NCI-H510A treated with DMSO at 0.1 percent for 48 hours (cell line): ENCODE measurements around the gene BCHE.
"Not testable (repeated sequence)": the region's sequence is repeated elsewhere in the genome, so short reads cannot be mapped to it uniquely, and the experiment has no call there.

Source experiments
- DNase-seq: peaks from one replicate; lab custom pipeline; 2025; lab: John Stamatoyannopoulos, UW

BCHE gene

GRCh38 chr3:165816209-165816608 is 21.0 kb downstream of the BCHE start:
- DNase-seq: no peak

DNA sequence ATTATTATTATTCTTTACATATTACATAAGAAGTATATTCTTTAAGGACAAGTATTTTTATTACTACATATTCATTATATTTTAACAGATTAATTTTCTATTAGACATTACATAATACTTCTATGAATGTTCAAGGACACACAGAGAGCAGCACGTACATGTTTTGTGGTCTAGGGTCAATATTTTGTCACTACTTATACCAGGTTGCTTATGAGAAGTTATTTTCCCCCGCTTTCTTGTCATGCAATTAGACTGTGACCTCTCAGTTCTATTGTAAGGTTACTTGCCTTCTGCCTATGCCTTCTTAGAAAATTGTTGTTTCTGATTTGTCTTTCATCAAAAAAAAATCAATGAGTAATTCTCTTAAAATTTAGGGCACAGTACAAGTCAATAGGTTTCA is 21.5 kb downstream of the BCHE start:
- DNase-seq: no peak

GRCh38 chr3:165814380-165814779 is 22.8 kb downstream of the BCHE start:
- no peak for DNase-seq

GRCh38 chr3:165807937-165808336 is 29.3 kb downstream of the BCHE start:
- not testable (repeated sequence) for DNase-seq

DNA sequence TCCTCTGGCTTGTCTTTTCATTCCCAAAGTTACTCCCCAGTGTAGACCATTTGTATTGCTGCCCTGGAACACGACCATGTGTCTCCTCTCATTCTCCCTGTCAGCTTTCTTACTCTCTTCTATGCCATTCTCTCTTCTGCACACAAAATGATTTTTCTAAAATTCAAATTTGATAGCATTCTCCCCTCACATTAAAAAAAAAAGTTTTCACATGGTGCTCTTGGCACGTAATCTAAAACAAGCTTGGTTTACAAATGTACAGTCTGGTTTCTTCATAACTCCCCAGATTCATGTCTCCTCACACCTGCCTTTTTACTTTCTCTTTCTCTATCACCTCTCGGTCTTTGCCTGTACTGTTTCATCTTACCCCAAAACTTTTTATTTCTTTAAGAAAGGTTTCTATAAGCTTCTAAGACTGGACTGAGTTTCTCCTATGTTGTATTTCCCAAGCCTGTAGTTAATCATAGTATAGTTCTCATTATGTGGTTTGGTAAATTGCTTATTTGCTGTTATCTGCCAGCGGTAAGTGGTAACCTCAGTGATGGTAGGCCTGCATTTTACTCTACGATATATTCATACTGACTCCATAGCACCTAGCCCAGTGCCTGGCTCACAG is 31.2 kb downstream of the BCHE start:
- no peak for DNase-seq

- no peak for DNase-seq
Observed at GRCh38 chr3:165803471-165803870, 33.8 kb downstream of the BCHE start.

DNA sequence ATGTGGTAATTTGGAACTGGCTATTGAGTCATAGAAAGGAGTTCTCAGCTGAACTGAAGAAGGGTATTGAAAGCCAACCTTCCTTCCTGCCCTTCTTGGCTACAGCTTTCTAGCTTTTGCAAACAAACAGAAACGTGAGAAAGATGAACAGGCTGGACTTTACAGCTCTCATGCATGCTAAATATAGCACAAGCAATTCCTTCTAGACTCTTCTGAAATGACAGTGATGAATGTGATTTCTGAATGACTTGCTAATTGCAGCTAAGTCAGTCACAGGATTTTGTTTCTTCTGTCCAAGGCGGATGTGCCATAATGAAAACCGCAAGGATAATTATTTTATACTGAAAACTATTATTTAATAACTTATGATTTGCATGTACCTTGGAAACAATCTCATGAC is 36.3 kb downstream of the BCHE start:
- peak; percentile 31 for DNase-seq

DNA sequence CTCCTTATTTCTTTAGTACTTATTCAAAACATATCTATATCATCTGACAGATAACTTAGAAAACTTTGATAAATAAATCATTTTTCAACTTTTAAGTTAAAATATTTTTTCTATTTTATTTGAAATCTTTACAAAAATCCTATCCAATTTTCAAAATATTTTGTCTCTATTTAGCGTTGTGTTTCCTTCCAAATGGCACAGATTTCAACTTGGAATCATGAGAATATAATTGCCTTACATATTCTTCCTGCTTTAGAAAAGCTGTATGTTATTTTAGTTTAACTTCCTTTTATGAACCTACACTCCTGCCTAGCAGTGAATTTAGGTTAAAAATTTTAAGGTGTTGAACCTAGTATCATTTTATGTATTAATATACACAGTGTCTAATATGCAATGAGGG is 38.2 kb downstream of the BCHE start:
- DNase-seq: no peak

- DNase-seq: no peak
Observed at GRCh38 chr3:165797551-165797950, 39.7 kb downstream of the BCHE start.

GRCh38 chr3:165796701-165797100 is 40.5 kb downstream of the BCHE start:
- DNase-seq: no peak

DNA sequence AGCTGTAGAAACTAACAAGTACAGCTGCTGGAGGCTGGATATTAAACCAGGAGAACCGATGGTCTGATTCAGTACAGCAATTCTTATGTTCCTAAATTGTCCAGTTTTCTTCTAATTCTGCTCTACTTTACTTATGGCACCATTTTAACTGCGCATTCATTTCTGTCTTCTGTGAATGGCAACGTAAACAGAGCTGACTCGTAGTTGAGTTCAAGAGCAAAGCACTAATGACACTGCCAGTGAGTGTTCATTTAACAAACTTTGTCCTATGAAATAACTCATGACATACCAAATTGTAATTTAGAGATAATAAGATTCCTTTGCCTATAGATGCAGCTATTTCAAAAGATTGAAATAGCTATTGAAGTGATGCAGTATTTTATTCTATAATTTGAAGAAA is 48.7 kb downstream of the BCHE start:
- no peak for DNase-seq

DNA sequence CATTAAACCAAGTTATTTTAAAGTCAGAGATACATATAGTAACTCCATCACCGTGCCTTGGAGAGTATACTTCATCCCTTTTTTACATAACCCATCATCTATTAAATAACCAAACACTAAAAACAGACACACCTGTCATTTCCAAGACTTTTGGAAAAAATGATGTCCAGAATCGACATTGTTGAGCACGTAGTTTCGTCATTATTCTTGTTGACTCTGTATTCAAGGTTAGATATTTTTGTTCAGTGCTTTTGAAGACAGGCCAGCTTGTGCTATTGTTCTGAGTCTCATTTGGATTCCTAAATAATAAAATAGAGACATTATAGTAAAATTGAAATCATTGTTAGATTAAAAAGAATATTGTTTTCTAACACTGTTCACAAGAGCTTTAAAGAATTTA is 51.2 kb downstream of the BCHE start:
- DNase-seq: no peak

DNA sequence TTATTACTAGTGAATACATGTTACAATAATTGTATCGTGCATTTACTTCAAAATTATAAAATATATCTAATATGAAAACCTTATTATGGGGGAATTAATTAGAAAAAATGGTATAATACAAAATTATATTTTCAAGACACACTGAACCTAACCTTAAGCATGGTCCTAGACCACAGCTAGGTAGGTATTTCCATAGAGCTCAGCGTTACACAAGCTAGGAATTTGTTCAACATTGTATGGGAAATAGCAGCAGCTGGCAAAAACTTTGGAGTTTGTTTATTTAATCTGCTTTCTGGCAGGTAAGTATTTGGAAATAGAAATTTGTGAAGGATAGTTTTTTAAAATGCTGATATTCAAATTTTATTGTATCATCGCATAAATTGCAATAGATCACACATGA is 52.9 kb downstream of the BCHE start:
- no peak for DNase-seq

GRCh38 chr3:165783383-165783782 is 53.8 kb downstream of the BCHE start:
- no peak for DNase-seq

DNA sequence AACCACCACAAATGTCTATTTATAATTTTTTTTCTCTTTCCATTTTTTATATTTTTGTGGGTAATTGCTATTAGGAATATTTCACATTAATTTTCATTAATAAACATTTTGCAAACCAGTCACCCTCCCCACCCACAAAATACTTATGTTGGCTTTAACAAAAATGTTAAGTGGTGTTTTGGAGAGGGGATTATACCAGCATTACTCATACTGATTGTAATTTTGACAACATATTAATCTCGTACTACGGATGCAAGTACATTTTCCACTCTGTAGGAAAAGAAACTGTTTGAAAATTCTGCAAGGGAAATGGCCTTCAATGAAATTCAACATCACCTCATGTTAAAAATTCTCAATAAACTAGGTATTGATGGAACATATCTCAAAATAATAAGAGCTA is 58.3 kb downstream of the BCHE start:
- no peak for DNase-seq

- DNase-seq: no peak
Observed at GRCh38 chr3:165778456-165778855, 58.8 kb downstream of the BCHE start.

DNA sequence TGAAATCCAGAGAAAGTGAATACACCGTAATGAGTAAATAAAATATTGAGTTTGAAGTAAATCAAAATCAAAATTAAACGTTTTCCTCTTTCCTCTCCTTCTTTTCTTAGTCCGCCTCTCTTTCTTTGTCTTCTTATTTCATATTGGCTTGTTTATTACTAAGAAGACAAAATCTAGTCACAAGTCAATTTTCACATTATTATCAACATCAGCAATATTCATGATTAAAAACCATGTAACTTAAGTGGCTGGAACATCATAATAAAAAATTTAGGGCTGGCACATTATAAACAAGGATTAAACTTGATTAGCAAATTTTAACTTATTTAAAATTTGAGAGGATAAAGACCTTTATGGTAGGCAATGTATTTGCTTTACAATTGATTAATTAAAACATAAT is 61.4 kb downstream of the BCHE start:
- DNase-seq: no peak

DNA sequence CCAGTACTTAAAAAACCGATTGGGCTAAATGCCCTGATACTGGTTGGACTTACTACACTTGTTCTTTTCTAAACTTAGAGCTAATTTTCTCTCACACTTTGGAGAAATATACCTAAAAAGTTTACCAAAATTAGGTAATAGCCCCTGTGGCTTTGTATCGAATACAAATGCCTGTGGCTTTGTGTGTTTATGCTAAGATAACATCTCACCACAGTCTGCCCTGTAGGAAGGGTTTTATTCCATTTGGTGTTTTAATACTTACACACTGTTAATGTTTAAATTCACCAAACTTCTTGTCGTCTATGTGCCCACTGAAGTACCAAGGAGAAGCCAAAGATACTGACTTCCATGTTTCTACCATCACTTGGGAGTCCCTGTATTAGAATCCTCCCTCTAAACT is 66.4 kb downstream of the BCHE start:
- DNase-seq: no peak

DNA sequence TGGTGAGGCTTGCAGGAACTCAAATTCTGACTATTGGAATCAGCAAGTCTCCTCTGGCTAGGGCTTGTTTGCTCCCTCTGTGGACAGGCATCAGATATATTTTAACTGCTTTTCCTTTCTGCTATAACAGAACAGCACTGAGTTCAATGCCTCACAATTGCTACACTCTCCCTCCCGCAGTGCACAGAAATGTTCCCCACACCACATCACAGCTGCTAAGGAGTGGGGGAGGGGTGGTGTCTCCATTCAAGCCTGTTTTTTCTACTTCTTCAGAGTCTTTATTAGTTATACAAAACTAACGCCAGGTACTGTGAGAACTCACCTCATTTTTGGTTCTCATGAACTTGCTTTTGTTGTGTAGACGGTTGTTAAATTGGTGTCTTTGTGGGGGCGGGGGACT is 68.5 kb downstream of the BCHE start:
- no peak for DNase-seq

DNA sequence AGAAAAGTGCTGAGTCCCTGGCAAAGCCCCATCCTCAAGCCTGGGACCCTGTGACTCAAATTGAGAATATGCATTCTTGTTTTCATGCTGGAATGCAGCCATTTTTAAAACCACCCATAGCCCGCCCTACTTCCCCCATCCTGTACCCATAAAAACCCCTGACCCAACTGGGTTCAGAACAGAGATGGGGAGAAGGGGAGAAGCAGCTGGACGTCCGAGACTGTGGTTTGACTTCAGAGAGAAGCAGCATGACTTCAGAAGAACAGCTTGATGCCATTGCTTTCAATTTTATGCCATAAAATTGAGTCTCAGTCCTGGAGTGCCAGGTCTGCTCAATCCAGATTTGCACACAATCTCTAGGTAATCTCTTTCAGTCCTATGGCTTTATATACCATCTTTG is 78.2 kb downstream of the BCHE start:
- no peak for DNase-seq

DNA sequence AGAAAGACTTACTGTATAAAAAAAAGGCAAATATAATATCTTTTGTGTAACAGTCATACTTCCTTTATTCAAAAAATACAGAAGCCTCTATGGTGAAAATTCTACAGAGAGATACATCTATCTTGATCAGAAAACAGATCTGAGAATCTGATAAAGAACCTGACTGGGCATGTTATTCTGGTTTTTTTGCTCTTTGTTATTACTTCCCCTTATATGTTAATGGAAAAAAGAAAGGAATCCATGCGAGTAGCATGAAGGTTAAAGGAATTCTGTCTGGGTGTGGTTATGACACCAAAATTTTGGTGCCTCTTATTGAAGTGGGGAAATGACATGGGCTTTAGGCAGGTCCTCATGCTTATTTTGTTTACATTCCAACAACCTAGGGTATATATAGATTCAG is 81.7 kb downstream of the BCHE start:
- no peak for DNase-seq

DNA sequence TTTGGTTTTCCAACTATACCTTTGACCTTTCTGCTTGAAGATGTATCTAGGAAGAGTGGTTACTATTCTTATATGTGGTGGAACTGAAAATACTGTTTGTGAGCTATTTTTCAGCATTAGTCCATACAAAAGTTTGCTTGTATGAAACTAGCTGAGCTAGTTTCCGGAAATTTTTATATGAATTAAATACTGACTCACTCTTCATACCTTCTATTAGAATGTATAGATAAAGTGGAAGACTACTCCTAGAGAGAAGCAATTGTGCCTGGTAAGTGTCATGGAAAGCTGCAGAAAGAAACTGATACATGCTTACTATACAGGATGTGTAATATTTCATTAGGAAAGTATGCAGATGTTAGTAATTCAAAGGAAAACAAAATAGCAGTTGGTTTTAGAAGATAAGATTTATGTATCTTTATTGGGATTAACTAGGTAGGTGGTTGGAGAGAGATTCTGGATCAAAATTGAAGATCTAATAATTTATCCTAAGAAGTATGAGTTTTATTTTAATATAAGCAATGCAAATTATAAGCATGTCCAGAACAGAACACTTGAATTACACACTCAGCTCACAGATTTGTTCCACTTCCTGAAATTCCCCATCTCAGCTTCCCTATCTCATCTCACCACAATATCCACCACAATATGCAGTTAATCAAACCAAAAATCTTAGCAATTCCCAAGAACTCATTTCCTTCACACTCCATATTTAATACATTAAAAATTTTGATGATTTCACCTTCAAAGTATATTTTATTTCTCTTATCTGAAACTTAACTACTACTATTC is 82.8 kb downstream of the BCHE start:
- no peak for DNase-seq

DNA sequence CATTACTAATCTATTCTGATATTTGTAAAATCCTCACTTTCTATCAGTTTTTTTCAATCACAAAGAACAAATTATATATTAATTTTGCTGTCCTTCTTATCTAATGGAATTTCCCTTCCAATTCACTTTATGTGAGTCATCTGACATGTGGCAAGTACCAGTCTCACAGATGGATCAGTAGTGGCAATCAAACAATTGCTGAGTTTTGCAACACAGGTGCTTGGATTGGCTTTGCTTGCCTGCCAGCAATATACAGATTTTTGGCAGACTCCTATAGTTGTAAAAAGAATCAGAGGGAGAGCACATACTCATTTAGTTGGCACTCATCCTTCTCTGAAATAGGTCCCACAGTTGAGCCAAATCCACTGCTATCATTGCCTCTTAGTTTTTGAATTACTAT is 83.7 kb downstream of the BCHE start:
- DNase-seq: no peak

- peak; percentile 60 for DNase-seq
Observed at GRCh38 chr3:165751637-165752036, 85.6 kb downstream of the BCHE start.
